K562 (cell line): ENCODE results near the gene TCF3. TPM values are rescaled to one million over a fixed set of nuclear protein-coding genes. Genes with fewer than 3 reads are reported as not detected.
A peak's percentile ranks its signal among the peaks of the same experiment; 100 is the strongest.

Source experiments
- BCL6 ChIP-seq: fragments of 250-450 bp; sonication (Bioruptor Pico); IDR thresholded peaks from 2 replicates; pipeline ENCODE4 v1.4.0; 2020
- E4F1 ChIP-seq: fragments of 250-450 bp; sonication (Bioruptor Pico); IDR thresholded peaks from 2 replicates; pipeline ENCODE4 v1.5.0; 2021; ENCODE audit warnings: mild to moderate bottlenecking, borderline replicate concordance
- MYC ChIP-seq, 2 experiments: fragments of 250-450 bp in 1 of 2; sonication (Bioruptor Pico) in 1 of 2; IDR thresholded peaks; 2 replicates each; pipeline versions ENCODE4 v1.5.1 to v1.6.1; 2012 to 2021; ENCODE audit warnings: low read depth in 2 of 2, borderline replicate concordance in 1 of 2, improper control_type of control experiment in 1 of 2, low read length in 1 of 2, mild to moderate bottlenecking in 1 of 2, moderate library complexity in 1 of 2
- NKRF ChIP-seq: fragments of 450-650 bp; IDR thresholded peaks from 2 replicates; pipeline ENCODE4 v1.6.1; 2016; ENCODE audit warnings: borderline replicate concordance
- SP2 ChIP-seq: IDR thresholded peaks from 2 replicates; pipeline ENCODE4 v1.6.1; 2011; ENCODE audit warnings: mild to moderate bottlenecking, low read depth, low read length, moderate library complexity; ENCODE audit not compliant: poor library complexity, severe bottlenecking; ENCODE audit errors: extremely low read depth
- SRSF1 ChIP-seq: fragments of 200-400 bp; formaldehyde crosslinking; IDR thresholded peaks from 2 replicates; pipeline ENCODE4 v1.6.1; 2017; ENCODE audit warnings: mild to moderate bottlenecking, low read depth, low read length, moderate library complexity
- TBL1XR1 ChIP-seq, 2 experiments: IDR thresholded peaks; 2 replicates each; pipeline ENCODE4 v1.6.1; 2012; ENCODE audit warnings: improper control_type of control experiment in 2 of 2, low read length in 2 of 2, mild to moderate bottlenecking in 1 of 2
- TFE3 ChIP-seq: fragments of 450-650 bp; formaldehyde crosslinking; IDR thresholded peaks from 2 replicates; pipeline ENCODE4 v1.4.0; 2020; ENCODE audit warnings: mild to moderate bottlenecking, mixed read lengths
- ZNF232 ChIP-seq: sonication (generic); formaldehyde crosslinking; IDR thresholded peaks from 2 replicates; pipeline ENCODE4 v1.8.0; 2022; ENCODE audit warnings: mild to moderate bottlenecking, missing genetic modification reagents
- polyA plus RNA-seq, 8 experiments: library from polyadenylated mRNA; depleted of rRNA in 4 of 8; stranded (reverse) in 5 of 8; unstranded in 3 of 8; fragments of >200 nt; fragmentation: Nextera tagmentation in 2 of 8; fragmentation: Illumina TruSeq in 1 of 8; extraction: Ambion mirVana in 2 of 8; extraction: Trizol in 1 of 8; gene quantifications; 2 replicates each; pipeline versions ENCODE4 v1.2.1 to v1.2.3, GENCODE V29; 2011 to 2014; ENCODE audit warnings: inconsistent platforms in 1 of 8, missing spikeins in 1 of 8
- total RNA-seq, 7 experiments: library from RNA; depleted of rRNA in 6 of 7; stranded (reverse); fragments of >200 nt in 6 of 7; fragmentation: Illumina TruSeq in 2 of 7; extraction: Trizol in 2 of 7; gene quantifications; 2 replicates each; pipeline versions ENCODE4 v1.2.1 to v1.2.3, GENCODE V29; 2011 to 2021; ENCODE audit warnings: low replicate concordance in 1 of 7
- TF ChIP-seq, protein P1 (sequence below): sonication (generic); formaldehyde crosslinking; IDR thresholded peaks from 2 replicates; pipeline ENCODE4 v1.8.0; 2022; ENCODE audit warnings: mild to moderate bottlenecking, missing genetic modification reagents

TCF3 gene
- total and polyA plus RNA-seq, 9 of the 15 experiments (the other 6 are each of a cell fraction or from before 2014, with no cell fraction given): 5.6 to 259 (median 84.0) TPM

- TF ChIP-seq E4F1 (CRISPR knock-in tag) (no peak), TFE3 (CRISPR knock-in tag) (no peak), TBL1XR1 (IDR thresholded peaks at IDR 0.05; ENCODE audit: low read length in 2 of 2) (no peak), MYC (IDR thresholded peaks at IDR 0.05; ENCODE audit: low read depth, low read length) (no peak), MYC (CRISPR knock-in tag; IDR thresholded peaks at IDR 0.05; ENCODE audit: borderline replicate concordance, low read depth) (no peak), BCL6 (CRISPR knock-in tag) (no peak), SP2 (no peak), SRSF1 (no peak), ZNF232 (CRISPR knock-in tag) (no peak), NKRF (0 out of 2 replicates have a peak, but pooled peaks have one; percentile 19)
- TF ChIP-seq, protein P1, sequence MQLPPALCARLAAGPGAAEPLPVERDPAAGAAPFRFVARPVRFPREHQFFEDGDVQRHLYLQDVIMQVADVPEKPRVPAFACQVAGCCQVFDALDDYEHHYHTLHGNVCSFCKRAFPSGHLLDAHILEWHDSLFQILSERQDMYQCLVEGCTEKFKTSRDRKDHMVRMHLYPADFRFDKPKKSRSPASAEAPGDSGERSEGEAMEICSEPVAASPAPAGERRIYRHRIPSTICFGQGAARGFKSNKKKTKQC (CRISPR knock-in tag): no peak
These were observed 59.5 kb downstream of the TCF3 start, which contains the start of gene MBD3 (continued) for GRCh38 chr19:1592755-1593500.
